OCI-LY1 (cell line): ENCODE measurements around the gene SLC31A2.

ENCODE experiments used
- CTCF ChIP-seq: fragments of 200-600 bp; sonication (generic), shearing (Covaris generic); IDR thresholded peaks from 2 replicates; pipeline ENCODE4 v1.5.1; 2017; ENCODE audit warnings: mild to moderate bottlenecking, antibody characterized with exemption, low read length, moderate library complexity, mixed read lengths
- EZH2 ChIP-seq: fragments of 200-600 bp; sonication (generic), shearing (Covaris generic); IDR thresholded peaks from 2 replicates; pipeline ENCODE4 v1.8.0; 2017; ENCODE audit warnings: borderline replicate concordance, mixed run types, mild to moderate bottlenecking, antibody characterized with exemption, low read length, moderate library complexity, mixed read lengths

GRCh38 chr9:113178087-113178486 lies 27.3 kb downstream of the SLC31A2 start:
- TF ChIP-seq CTCF: no peak
- TF ChIP-seq EZH2: no peak
